Measurements from ENCODE around the gene SATL1.
"Not testable (repeated sequence)": the region's sequence is repeated elsewhere in the genome, so short reads cannot be mapped to it uniquely, and the experiment has no call there.

Gene SATL1

DNA sequence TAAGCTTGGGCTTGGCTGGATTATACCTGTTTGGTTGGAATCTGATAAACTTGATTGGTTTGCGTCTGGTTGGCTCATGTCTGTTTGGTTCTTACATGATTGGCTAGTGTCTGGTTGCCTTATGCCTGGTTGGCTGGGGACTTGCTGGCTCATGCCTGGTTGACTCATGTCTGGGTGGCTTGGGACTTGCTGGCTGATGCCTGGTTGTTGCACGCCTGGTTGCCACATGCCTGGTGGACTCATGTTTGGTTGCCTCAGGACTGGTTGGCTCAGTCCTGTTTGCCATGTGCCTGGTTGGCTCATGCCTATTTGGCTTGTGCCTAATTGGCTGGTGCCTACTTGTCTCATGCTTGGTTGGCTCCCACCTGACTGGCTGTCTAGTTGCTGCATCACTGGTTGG lies 135.4 kb downstream of the SATL1 start:
- DNase-seq (ENCODE audit: low spot score) = no peak

DNA sequence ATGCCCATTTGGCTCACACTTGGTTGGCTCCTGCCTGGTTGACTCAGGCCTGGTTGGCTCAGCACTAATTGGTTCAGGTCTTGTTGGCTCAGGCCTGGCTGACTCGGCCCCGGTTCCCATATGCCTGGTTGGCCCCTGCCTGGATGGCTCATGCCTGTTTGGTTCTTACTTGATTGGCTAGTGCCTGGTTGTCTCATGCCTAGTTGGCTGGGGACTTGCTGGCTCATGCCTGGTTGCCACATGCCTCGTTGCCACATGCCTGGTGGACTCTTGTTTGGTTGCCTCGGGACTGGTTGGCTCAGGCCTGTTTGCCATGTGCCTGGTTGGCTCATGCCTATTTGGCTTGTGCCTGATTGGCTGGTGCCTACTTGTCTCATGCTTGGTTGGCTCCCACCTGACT lies 136.2 kb downstream of the SATL1 start:
- DNase-seq (ENCODE audit: low spot score) = no peak

DNA sequence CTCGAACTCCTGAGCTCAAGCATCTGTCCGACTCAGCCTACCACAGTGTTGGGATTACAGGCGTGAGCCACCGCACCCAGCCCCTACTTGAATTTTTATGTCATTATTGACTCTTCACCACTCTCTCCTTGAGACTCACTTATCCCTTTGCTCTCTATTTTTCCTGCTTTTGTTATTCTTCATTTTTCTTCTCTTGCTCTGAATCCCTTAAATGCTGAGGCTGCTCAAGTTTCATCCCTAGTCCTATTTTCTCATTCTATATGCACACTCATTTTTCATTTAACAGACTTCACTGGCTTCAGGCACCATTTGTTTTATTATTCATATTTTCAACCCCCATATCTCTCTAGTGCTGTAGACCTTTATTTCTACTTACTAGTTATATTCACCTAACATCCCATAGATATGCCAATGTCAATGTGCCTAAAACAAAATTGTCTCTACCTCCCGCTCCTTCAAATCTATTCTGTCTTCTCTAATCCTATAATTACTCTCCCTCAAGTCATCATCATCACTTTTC lies 154.2 kb downstream of the SATL1 start:
- no peak for DNase-seq (ENCODE audit: low spot score)

DNA sequence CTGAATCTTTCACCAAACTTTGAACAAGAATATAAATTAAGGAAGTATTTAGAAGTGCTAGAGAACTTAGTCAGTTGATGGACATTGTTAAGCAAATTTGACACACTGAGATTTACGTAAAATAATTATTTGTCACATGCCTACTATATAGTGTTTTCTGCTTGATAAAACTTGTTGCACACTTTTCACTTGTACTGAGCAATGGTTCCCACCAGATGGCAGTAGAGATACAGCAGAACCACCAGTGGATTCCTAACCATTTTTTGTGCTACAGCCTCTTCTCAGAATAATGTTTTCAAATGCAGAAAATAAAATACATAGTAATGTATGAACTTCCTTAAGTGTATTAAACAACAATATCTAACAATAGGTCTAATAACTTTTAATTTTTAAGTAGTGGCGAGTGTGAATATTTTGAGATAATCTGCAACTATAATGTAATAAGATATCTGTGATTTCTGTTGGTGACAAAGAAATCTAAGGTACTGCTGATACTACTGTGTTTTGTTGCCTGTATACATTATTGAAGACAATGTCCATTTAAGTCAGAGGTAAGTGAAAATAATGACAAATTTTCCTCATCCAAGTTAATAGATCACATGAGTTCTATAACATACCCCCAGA lies 158.7 kb downstream of the SATL1 start:
- no peak for DNase-seq (ENCODE audit: low spot score)

DNA sequence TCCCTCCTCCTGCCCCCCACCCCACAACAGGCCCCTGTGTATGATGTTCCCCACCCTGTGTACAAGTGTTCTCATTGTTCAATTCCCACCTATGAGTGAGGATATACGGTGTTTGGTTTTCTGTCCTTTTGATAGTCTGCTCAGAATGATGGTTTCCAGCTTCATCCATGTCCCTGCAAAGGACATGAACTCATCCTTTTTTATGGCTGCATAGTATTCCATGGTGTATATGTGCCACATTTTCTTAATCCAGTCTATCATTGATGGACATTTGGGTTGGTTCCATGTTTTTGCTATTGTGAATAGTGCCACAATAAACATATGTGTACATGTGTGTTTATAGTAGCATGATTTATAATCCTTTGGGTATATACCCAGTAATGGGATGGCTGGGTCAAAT lies 166.3 kb downstream of the SATL1 start:
- DNase-seq (ENCODE audit: low spot score) = not testable (repeated sequence)

DNA sequence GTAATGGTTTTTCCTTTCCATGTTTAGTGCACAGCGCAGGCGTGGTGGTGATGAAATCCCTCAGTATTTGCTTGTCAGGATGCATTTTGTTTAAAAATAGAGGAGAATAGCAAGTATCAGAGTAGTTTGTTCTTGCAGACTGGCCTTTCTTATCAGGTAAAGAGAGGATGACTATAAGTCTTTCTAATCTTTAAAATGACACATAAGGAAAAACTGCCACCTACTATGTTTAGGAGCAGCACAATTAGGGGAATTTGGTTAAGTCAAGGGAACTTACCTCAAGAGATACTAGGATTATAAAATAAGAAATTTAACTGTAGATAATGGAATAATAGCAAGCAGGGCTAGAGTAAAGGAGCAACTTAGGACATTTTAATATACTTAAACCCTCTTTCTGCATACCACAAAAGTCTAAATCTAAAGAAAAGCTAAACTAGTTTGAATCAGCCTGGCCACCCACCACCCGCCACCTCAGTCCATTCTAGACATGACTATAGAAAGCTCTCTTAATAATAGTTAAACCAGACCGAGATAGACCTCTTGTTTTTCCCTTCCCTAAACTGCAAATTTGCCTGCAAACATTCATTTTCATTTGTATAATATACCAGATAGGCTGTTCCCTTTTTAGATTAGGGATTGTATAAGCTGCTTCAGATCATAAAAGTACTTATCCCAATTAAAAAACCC lies 177.9 kb downstream of the SATL1 start:
- no peak for DNase-seq (ENCODE audit: low spot score)

DNA sequence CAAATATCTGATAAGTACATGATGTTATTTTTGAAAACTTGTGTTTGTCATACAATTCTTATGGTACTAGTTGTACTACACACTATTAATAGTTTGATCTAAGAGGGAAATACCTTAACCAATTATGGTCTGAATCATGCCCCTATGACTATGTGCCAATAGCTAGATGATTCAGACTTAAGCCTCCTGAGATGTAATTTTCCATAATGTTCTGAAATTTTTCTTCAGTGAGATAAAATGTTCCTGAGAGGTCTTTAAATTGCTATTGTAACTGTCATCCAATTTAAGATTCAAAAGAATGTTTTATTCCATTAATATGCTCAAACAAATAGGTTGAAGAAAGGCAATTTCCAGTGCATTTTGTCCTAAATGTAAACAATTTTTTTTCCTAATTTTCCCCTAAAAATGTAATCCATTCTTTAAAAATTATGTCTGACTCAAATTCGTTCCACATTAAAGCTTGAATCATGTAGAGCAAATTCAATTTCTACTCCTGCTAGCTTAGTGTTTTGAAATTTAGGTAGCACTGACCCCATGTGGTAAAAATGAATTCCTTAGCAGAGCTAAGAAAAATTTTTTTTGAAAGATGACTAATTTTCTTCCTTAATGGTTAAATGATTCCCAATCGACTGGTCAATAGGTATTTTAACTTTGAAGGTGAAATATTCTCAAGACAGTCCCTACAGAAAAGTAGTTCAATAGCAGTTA lies 190.8 kb downstream of the SATL1 start:
- DNase-seq (ENCODE audit: low spot score) = no peak

DNA sequence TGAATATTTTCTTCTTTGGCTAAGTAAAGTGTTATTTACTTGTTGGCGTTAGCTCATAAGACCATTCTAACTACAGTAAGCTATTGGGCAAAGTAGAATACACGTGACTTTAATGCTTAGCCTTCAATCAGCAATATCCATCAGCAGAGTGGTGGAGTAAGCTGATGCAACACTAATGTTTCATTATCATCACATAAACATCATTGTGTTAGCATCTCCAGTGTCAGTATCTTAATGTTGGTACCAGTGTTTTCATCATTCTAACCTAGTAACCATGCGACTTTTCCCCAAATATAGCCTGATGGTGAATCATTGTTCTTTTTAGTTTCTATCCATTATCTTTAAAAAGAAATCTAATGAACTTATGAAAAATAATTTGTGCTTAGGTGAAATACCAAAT lies 191.4 kb downstream of the SATL1 start:
- no peak for DNase-seq (ENCODE audit: low spot score)

DNA sequence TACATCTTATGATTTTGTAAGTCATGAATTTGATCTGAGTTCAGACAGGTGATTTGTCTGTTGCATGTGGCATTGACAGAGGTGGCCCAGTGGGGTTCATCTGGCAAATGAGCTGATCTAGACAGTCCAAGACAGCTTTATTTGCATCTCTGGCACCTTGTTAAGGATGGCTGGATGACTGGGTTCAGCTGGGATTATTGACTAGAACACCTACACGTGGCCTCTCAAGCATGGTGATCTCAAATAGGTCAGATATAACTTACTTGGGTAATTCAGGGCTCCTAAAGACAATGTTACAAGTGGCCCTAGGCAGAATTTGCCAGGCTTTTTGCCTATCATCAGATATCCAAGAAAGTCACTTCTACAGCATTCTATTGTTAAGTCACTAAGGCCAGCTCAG lies 192.0 kb downstream of the SATL1 start:
- no peak for DNase-seq (ENCODE audit: low spot score)
